Fibroblast of skin of left biceps (primary cell): ENCODE measurements around the gene RTF2.
"Not testable (repeated sequence)": the region's sequence is repeated elsewhere in the genome, so short reads cannot be mapped to it uniquely, and the experiment has no call there.

Source experiments
- DNase-seq, 2 experiments: peaks; one replicate each; pipeline ENCODE4 v3.0.0-alpha.2; 2013; ENCODE audit warnings: low read depth in 2 of 2

RTF2 gene

GRCh38 chr20:56488566-56488965 is 20.1 kb downstream of the RTF2 start:
- no peak for DNase-seq

- no peak for DNase-seq
These were observed 32.7 kb downstream of the RTF2 start for GRCh38 chr20:56501116-56501515.

- no peak for DNase-seq
These were observed 35.5 kb downstream of the RTF2 start for GRCh38 chr20:56503916-56504315.

- DNase-seq = no peak
These were observed 36.1 kb downstream of the RTF2 start for GRCh38 chr20:56504373-56505005.

GRCh38 chr20:56506103-56506502 is 37.7 kb downstream of the RTF2 start:
- DNase-seq = no peak

- no peak for DNase-seq
These were observed 43.5 kb downstream of the RTF2 start for GRCh38 chr20:56511926-56512325.

- no peak for DNase-seq
These were observed 45.0 kb downstream of the RTF2 start for GRCh38 chr20:56513161-56514150.

GRCh38 chr20:56516631-56517030 is 48.2 kb downstream of the RTF2 start:
- DNase-seq = no peak

GRCh38 chr20:56517211-56517610 is 48.8 kb downstream of the RTF2 start:
- no peak for DNase-seq

- DNase-seq = no peak
These were observed 49.2 kb downstream of the RTF2 start for GRCh38 chr20:56517641-56518040.

- no peak for DNase-seq
These were observed 49.7 kb downstream of the RTF2 start for GRCh38 chr20:56518126-56518525.

GRCh38 chr20:56518721-56519398 is 50.4 kb downstream of the RTF2 start:
- DNase-seq = no peak

GRCh38 chr20:56519551-56519950 is 51.1 kb downstream of the RTF2 start:
- no peak for DNase-seq

- DNase-seq = no peak
These were observed 51.8 kb downstream of the RTF2 start for GRCh38 chr20:56520180-56520579.

- not testable (repeated sequence) for DNase-seq
These were observed 52.4 kb downstream of the RTF2 start for GRCh38 chr20:56520746-56521354.

GRCh38 chr20:56522311-56522710 is 53.9 kb downstream of the RTF2 start:
- DNase-seq = no peak

GRCh38 chr20:56524444-56524843 is 56.0 kb downstream of the RTF2 start, which contains the start of gene FAM209A:
Gene FAM209A, plus strand, starts transcription at chr20:56524744. Its CDS starts 65 bp downstream, at chr20:56524809.
- DNase-seq = not testable (repeated sequence)

GRCh38 chr20:56527521-56527920 is 59.1 kb downstream of the RTF2 start:
- no peak for DNase-seq

GRCh38 chr20:56532946-56533345 is 64.5 kb downstream of the RTF2 start, which contains the start of gene FAM209B:
Gene FAM209B, plus strand, starts transcription at chr20:56533246. Its CDS starts 96 bp downstream, at chr20:56533342.
- DNase-seq = not testable (repeated sequence)

- DNase-seq = no peak
These were observed 69.6 kb downstream of the RTF2 start for GRCh38 chr20:56537997-56538396.

- no peak for DNase-seq
These were observed 72.0 kb downstream of the RTF2 start for GRCh38 chr20:56540415-56540814.
